ENCODE data around the gene TMEM132D. TPM values are rescaled to one million over a fixed set of nuclear protein-coding genes. Genes with fewer than 3 reads are reported as not detected.

Gene TMEM132D
- total and polyA plus RNA-seq, 2 of the 4 experiments (the other 2 are of a cell fraction) = not detected

GRCh38 chr12:129357233-129357632 lies 546.6 kb downstream of the TMEM132D start:
- intact Hi-C loops (cut with micrococcal nuclease) (no loop called here), dilution Hi-C loops (cut with HindIII; ENCODE audit: low sequenced_read_pairs, unreplicated experiment) (no loop called here), in situ Hi-C loops (cut with MboI; ENCODE audit: low sequenced_read_pairs) (no loop called here)
- no peak for DNase-seq
- Histone ChIP-seq H3K79me1 (ENCODE audit: low read depth in 1 of 2, low read length in 2 of 2) (no peaks in the 10 kb centered on the region), H3K4me2 (ENCODE audit: low read depth, low read length) (no peak overlapping the region), H2AK5ac (ENCODE audit: low read depth, low read length) (no peak overlapping the region), H4K8ac (ENCODE audit: low read depth in 2 of 2, low read length in 2 of 2) (no peak overlapping the region), H3K9ac (ENCODE audit: low read depth, low read length) (no peak overlapping the region), H3K9me1 (ENCODE audit: insufficient read depth, low read length) (no peaks in the 10 kb centered on the region), H3K27me3 (ENCODE audit: control insufficient read depth, insufficient read depth, low read length) (no peaks in the 10 kb centered on the region), H3K4ac (ENCODE audit: low read depth, low read length) (no peak overlapping the region), H4K20me1 (ENCODE audit: insufficient read depth, low read length) (no peaks in the 10 kb centered on the region), H3K4me3 (ENCODE audit: insufficient read depth, low read depth, low read length) (no peak overlapping the region), H2BK120ac (ENCODE audit: low read depth, low read length) (no peak overlapping the region), H3K4me1 (ENCODE audit: control insufficient read depth, insufficient read depth, low read length) (no peaks in the 10 kb centered on the region), H2BK5ac (ENCODE audit: low read depth, low read length, poor library complexity, severe bottlenecking) (no peak overlapping the region), H4K91ac (ENCODE audit: insufficient read depth, low read depth, low read length) (no peak overlapping the region), H3K56ac (ENCODE audit: extremely low read depth, insufficient read depth, low read length) (no peak overlapping the region), H3K18ac (ENCODE audit: low read depth, low read length) (no peak overlapping the region), H2BK15ac (ENCODE audit: low read depth, low read length) (no peak overlapping the region), H2AK9ac (replicated peaks; ENCODE audit: low read depth, low read length, poor library complexity) (no peak overlapping the region), H3K9me3 (ENCODE audit: control insufficient read depth, insufficient read depth, low read length) (peaks cover 22% of the 10 kb centered on the region), H2BK20ac (ENCODE audit: low read depth, low read length) (no peak overlapping the region), H3K23ac (ENCODE audit: low read depth, low read length) (no peak overlapping the region), H3K36me3 (ENCODE audit: control insufficient read depth, insufficient read depth, low read length) (no peaks in the 10 kb centered on the region), H3K14ac (replicated peaks; ENCODE audit: low read depth, low read length) (no peak overlapping the region), H2AFZ (replicated peaks; ENCODE audit: low read length, poor library complexity) (no peak overlapping the region), H3K27ac (ENCODE audit: insufficient read depth, low read length) (no peak overlapping the region), H4K5ac (ENCODE audit: low read depth, low read length) (no peak overlapping the region)
- 60% methylated on average over 5 of the region's 6 CpGs; no CpG with 5 or more reads in 1 of the 2 experiments for WGBS, 2 experiments (ENCODE audit: extremely low coverage in 2 of 2, insufficient read length in 1 of 2)
- no TSS peak for BruUV-seq (replicated peaks)
- ChIA-PET POLR2A (ENCODE audit: unreplicated experiment) (no interaction called here), CTCF (no interaction called here)
- no peak for ATAC-seq (ENCODE audit: low read depth)
- no peak for TF ChIP-seq CHD1 (IDR thresholded peaks at IDR 0.05; ENCODE audit: low read depth, low read length)
- TF ChIP-seq, protein P1, sequence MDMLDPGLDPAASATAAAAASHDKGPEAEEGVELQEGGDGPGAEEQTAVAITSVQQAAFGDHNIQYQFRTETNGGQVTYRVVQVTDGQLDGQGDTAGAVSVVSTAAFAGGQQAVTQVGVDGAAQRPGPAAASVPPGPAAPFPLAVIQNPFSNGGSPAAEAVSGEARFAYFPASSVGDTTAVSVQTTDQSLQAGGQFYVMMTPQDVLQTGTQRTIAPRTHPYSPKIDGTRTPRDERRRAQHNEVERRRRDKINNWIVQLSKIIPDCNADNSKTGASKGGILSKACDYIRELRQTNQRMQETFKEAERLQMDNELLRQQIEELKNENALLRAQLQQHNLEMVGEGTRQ (IDR thresholded peaks at IDR 0.05; ENCODE audit: low read depth, low read length) = no peak
- TF ChIP-seq MXI1 (IDR thresholded peaks at IDR 0.05; ENCODE audit: borderline replicate concordance, low read depth, low read length) = no peak
- TF ChIP-seq RAD21 (IDR thresholded peaks at IDR 0.05; ENCODE audit: low read length) = no peak
- TF ChIP-seq CEBPB (IDR thresholded peaks at IDR 0.05; ENCODE audit: low read depth, low read length) = no peak
- no peak for TF ChIP-seq POLR2A (IDR thresholded peaks at IDR 0.05; ENCODE audit: low read depth, low read length)
- no peak for TF ChIP-seq MAFK (IDR thresholded peaks at IDR 0.05; ENCODE audit: low read depth, low read length)
